H9 (cell line): ENCODE measurements around the gene PRDX2. TPM values are rescaled to one million over a fixed set of nuclear protein-coding genes. Genes with fewer than 3 reads are reported as not detected.

Experiments used
- DNase-seq: peaks from one replicate; pipeline ENCODE4 v3.0.0-alpha.2; 2017
- H2AFZ ChIP-seq: one replicate; pipeline ENCODE4 v1.6.1; 2013; ENCODE audit warnings: mild to moderate bottlenecking, low read length, control low read depth, moderate library complexity
- H2AK5ac ChIP-seq: 2 replicates; pipeline ENCODE4 v1.6.1; 2013; ENCODE audit warnings: low read length, control low read depth, mixed read lengths; ENCODE audit not compliant: insufficient read length
- H2BK120ac ChIP-seq: one replicate; pipeline ENCODE4 v1.6.1; 2013; ENCODE audit warnings: low read depth, mild to moderate bottlenecking, low read length, control low read depth, inconsistent platforms; ENCODE audit not compliant: poor library complexity, severe bottlenecking
- H2BK12ac ChIP-seq: 2 replicates; pipeline ENCODE4 v1.6.1; 2013; ENCODE audit warnings: low read length, control low read depth, mixed read lengths, low read depth; ENCODE audit not compliant: insufficient read length
- H2BK15ac ChIP-seq: 2 replicates; pipeline ENCODE4 v1.6.1; 2013; ENCODE audit warnings: low read depth, low read length, control low read depth
- H2BK20ac ChIP-seq: one replicate; pipeline ENCODE4 v1.6.1; 2013; ENCODE audit warnings: low read depth, mild to moderate bottlenecking, low read length, control low read depth, inconsistent platforms; ENCODE audit not compliant: poor library complexity, severe bottlenecking
- H2BK5ac ChIP-seq: 2 replicates; pipeline ENCODE4 v1.6.1; 2013; ENCODE audit warnings: low read length, control low read depth, mixed read lengths; ENCODE audit not compliant: insufficient read length
- H3K14ac ChIP-seq: 2 replicates; pipeline ENCODE4 v1.6.1; 2013; ENCODE audit warnings: low read length, control low read depth; ENCODE audit not compliant: insufficient read depth
- H3K18ac ChIP-seq: 2 replicates; pipeline ENCODE4 v1.6.1; 2013; ENCODE audit warnings: low read depth, mild to moderate bottlenecking, mixed read lengths, low read length, control low read depth; ENCODE audit not compliant: insufficient read length
- H3K23ac ChIP-seq: 2 replicates; pipeline ENCODE4 v1.6.1; 2013; ENCODE audit warnings: low read length, control low read depth, mixed read lengths, low read depth; ENCODE audit not compliant: insufficient read length
- H3K23me2 ChIP-seq: 2 replicates; pipeline ENCODE4 v1.6.1; 2013; ENCODE audit warnings: low read depth, mild to moderate bottlenecking, mixed read lengths, low read length, control low read depth; ENCODE audit not compliant: insufficient read length, poor library complexity, severe bottlenecking
- H3K27ac ChIP-seq: 2 replicates; pipeline ENCODE4 v1.5.1; 2013; ENCODE audit warnings: low read length, control low read depth, mixed read lengths, low read depth; ENCODE audit not compliant: insufficient read length
- H3K27me3 ChIP-seq: 2 replicates; pipeline ENCODE4 v1.6.1; 2013; ENCODE audit warnings: low read length, control low read depth, inconsistent platforms; ENCODE audit not compliant: insufficient read depth
- H3K4ac ChIP-seq: 2 replicates; pipeline ENCODE4 v1.6.1; 2013; ENCODE audit warnings: low read depth, mild to moderate bottlenecking, control low read depth, inconsistent platforms, low read length, moderate library complexity
- H3K4me1 ChIP-seq: 2 replicates; pipeline ENCODE4 v1.6.1; 2013; ENCODE audit warnings: low read length, control low read depth, inconsistent platforms; ENCODE audit not compliant: insufficient read depth
- H3K4me2 ChIP-seq: 2 replicates; pipeline ENCODE4 v1.6.1; 2013; ENCODE audit warnings: low read length, control low read depth, mixed read lengths; ENCODE audit not compliant: insufficient read length, insufficient read depth
- H3K56ac ChIP-seq: 2 replicates; pipeline ENCODE4 v1.6.1; 2013; ENCODE audit warnings: low read depth, mild to moderate bottlenecking, mixed read lengths, low read length, control low read depth; ENCODE audit not compliant: insufficient read length
- H3K79me1 ChIP-seq: 2 replicates; pipeline ENCODE4 v1.6.1; 2013; ENCODE audit warnings: low read depth, mild to moderate bottlenecking, moderate library complexity, low read length, control low read depth, inconsistent platforms; ENCODE audit not compliant: insufficient read depth, poor library complexity, severe bottlenecking
- H3K79me2 ChIP-seq: 2 replicates; pipeline ENCODE4 v1.6.1; 2013; ENCODE audit warnings: low read length, control low read depth, inconsistent platforms; ENCODE audit not compliant: insufficient read depth
- H3K9ac ChIP-seq: 2 replicates; pipeline ENCODE4 v1.6.1; 2013; ENCODE audit warnings: low read length, control low read depth, mixed read lengths; ENCODE audit not compliant: insufficient read length; ENCODE audit errors: extremely low read depth
- H3K9me3 ChIP-seq: one replicate; pipeline ENCODE4 v1.6.1; 2013; ENCODE audit warnings: low read depth, low read length, inconsistent platforms; ENCODE audit not compliant: control insufficient read depth
- H3T11ph ChIP-seq: one replicate; pipeline ENCODE4 v1.6.1; 2013; ENCODE audit warnings: mild to moderate bottlenecking, low read length, control low read depth, inconsistent platforms
- H4K20me1 ChIP-seq: one replicate; pipeline ENCODE4 v1.6.1; 2013; ENCODE audit not compliant: control insufficient read depth, insufficient read length, insufficient read depth
- H4K5ac ChIP-seq: 2 replicates; pipeline ENCODE4 v1.6.1; 2013; ENCODE audit warnings: low read depth, mild to moderate bottlenecking, mixed read lengths, low read length, control low read depth; ENCODE audit not compliant: insufficient read length
- H4K8ac ChIP-seq: replicated peaks from 2 replicates; pipeline ENCODE4 v1.6.1; 2013; ENCODE audit warnings: low read length, control low read depth, mixed read lengths, low read depth; ENCODE audit not compliant: insufficient read length
- H4K91ac ChIP-seq: 2 replicates; pipeline ENCODE4 v1.6.1; 2013; ENCODE audit warnings: low read depth, mild to moderate bottlenecking, moderate library complexity, mixed read lengths, low read length, control low read depth; ENCODE audit not compliant: insufficient read length
- H3K27ac Mint-ChIP-seq, 3 experiments: 2 replicates in 2 of 3; 3 replicates in 1 of 3; pipeline ENCODE4 v1.8.0; 2020 to 2021; ENCODE audit warnings: mixed read lengths in 3 of 3, mild to moderate bottlenecking in 1 of 3, moderate library complexity in 1 of 3
- H3K27me3 Mint-ChIP-seq: 2 replicates; pipeline ENCODE4 v1.8.0; 2021; ENCODE audit warnings: low read depth, mild to moderate bottlenecking, moderate library complexity, mixed read lengths
- H3K36me3 Mint-ChIP-seq, 3 experiments: 2 replicates in 2 of 3; 3 replicates in 1 of 3; pipeline ENCODE4 v1.8.0; 2020 to 2021; ENCODE audit warnings: low read depth in 3 of 3, mixed read lengths in 3 of 3; ENCODE audit not compliant: insufficient read depth in 1 of 3
- H3K4me1 Mint-ChIP-seq, 2 experiments: 2 replicates each; pipeline ENCODE4 v1.8.0; 2020; ENCODE audit warnings: mixed read lengths in 2 of 2
- H3K4me3 Mint-ChIP-seq, 2 experiments: 2 replicates in 1 of 2; 3 replicates in 1 of 2; pipeline ENCODE4 v1.8.0; 2020 to 2021; ENCODE audit warnings: mild to moderate bottlenecking in 2 of 2, mixed read lengths in 2 of 2, moderate library complexity in 1 of 2
- H3K9me3 Mint-ChIP-seq, 2 experiments: 2 replicates in 1 of 2; 3 replicates in 1 of 2; pipeline ENCODE4 v1.8.0; 2020; ENCODE audit warnings: mild to moderate bottlenecking in 2 of 2, mixed read lengths in 2 of 2, moderate library complexity in 1 of 2
- WGBS: extraction: QIAGEN DNeasy Blood & Tissue Kit; methylation state at CpG from one replicate; pipeline ENCODE4 v1.1.7; 2013; ENCODE audit warnings: missing lambda C conversion rate, low lambda C conversion rate, mixed read lengths; ENCODE audit not compliant: insufficient read length; ENCODE audit errors: extremely low coverage; 5-methylcytosine and 5-hydroxymethylcytosine counted together
- total RNA-seq: library from RNA; stranded (reverse); gene quantifications from 2 replicates; pipeline ENCODE4 v1.2.1, GENCODE V29; 2021
- TF ChIP-seq, protein P1 (sequence below): fragments of 200-600 bp; sonication (generic); conservative IDR thresholded peaks from 3 replicates; pipeline ENCODE4 v1.8.0; 2021; ENCODE audit warnings: antibody characterized with exemption, mild to moderate bottlenecking

Gene PRDX2
- total RNA-seq, 1 experiment from 2014 or later = 468 TPM

GRCh38 chr19:12767666-12768065, 33.9 kb downstream of the PRDX2 start:
- Histone ChIP-seq H3K56ac (no peak overlapping the region), H3K4ac (no peak overlapping the region), H3K79me2 (no peaks in the 10 kb centered on the region), H3K4me2 (no peak overlapping the region), H4K8ac (no peak overlapping the region), H2AFZ (no peak overlapping the region), H3K9ac (no peak overlapping the region), H2BK5ac (no peak overlapping the region), H3K23me2 (no peaks in the 10 kb centered on the region), H4K5ac (no peak overlapping the region), H2AK5ac (no peak overlapping the region), H2BK15ac (no peak overlapping the region), H4K91ac (no peak overlapping the region), H3K23ac (no peak overlapping the region), H2BK120ac (no peak overlapping the region), H3K79me1 (no peaks in the 10 kb centered on the region), H3K27me3 (no peaks in the 10 kb centered on the region), H3K9me3 (no peaks in the 10 kb centered on the region), H2BK12ac (no peak overlapping the region), H3K14ac (no peak overlapping the region), H2BK20ac (no peak overlapping the region), H3K27ac (no peak overlapping the region), H4K20me1 (no peaks in the 10 kb centered on the region), H3K18ac (no peak overlapping the region), H3K4me1 (no peaks in the 10 kb centered on the region; the same call in 1 of the 2 replicates), H3T11ph (no peak overlapping the region)
- Mint-ChIP-seq H3K4me3 (peak overlapping the region in 1 of 2 experiments; percentile 46; a peak in 1 of 5 replicates), H3K9me3 (no peaks in the 10 kb centered on the region), H3K36me3 (peaks cover 34 to 57% (median 49%) of the 10 kb centered on the region in 3 experiments), H3K27ac (no peak overlapping the region; a peak in 1 of 7 replicates), H3K4me1 (peaks cover 13 to 21% of the 10 kb centered on the region in 2 experiments), H3K27me3 (no peaks in the 10 kb centered on the region)
- TF ChIP-seq, protein P1, sequence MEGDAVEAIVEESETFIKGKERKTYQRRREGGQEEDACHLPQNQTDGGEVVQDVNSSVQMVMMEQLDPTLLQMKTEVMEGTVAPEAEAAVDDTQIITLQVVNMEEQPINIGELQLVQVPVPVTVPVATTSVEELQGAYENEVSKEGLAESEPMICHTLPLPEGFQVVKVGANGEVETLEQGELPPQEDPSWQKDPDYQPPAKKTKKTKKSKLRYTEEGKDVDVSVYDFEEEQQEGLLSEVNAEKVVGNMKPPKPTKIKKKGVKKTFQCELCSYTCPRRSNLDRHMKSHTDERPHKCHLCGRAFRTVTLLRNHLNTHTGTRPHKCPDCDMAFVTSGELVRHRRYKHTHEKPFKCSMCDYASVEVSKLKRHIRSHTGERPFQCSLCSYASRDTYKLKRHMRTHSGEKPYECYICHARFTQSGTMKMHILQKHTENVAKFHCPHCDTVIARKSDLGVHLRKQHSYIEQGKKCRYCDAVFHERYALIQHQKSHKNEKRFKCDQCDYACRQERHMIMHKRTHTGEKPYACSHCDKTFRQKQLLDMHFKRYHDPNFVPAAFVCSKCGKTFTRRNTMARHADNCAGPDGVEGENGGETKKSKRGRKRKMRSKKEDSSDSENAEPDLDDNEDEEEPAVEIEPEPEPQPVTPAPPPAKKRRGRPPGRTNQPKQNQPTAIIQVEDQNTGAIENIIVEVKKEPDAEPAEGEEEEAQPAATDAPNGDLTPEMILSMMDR = no peak
- no CpG with 5 or more reads among the region's 15 CpGs for WGBS
- no peak for DNase-seq
